GM23248 (cell line): Measurements from ENCODE around the gene KRT12.

Experiments
- EZH2 ChIP-seq: fragments of 200-600 bp; sonication (generic); IDR thresholded peaks from 2 replicates; pipeline ENCODE4 v1.6.1; 2018; ENCODE audit warnings: antibody characterized with exemption, mild to moderate bottlenecking; ENCODE audit not compliant: insufficient read depth, poor library complexity, severe bottlenecking
- EZH2phosphoT487 ChIP-seq: fragments of 200-600 bp; sonication (generic); IDR thresholded peaks from 2 replicates; pipeline ENCODE4 v1.6.1; 2018; ENCODE audit warnings: antibody characterized with exemption, moderate library complexity, mild to moderate bottlenecking, low read depth; ENCODE audit not compliant: insufficient read depth

GRCh38 chr17:40843242-40843641 is 23.8 kb downstream of the KRT12 start:
- TF ChIP-seq EZH2phosphoT487 (no peak), EZH2 (no peak)
